Esophagus (tissue), 2 donors: Measurements from ENCODE around the gene MAP7D3. TPM values are rescaled to one million over a fixed set of nuclear protein-coding genes. Genes with fewer than 3 reads are reported as not detected.
A peak's percentile ranks its signal among the peaks of the same experiment; 100 is the strongest.
"Not testable (repeated sequence)": the region's sequence is repeated elsewhere in the genome, so short reads cannot be mapped to it uniquely, and the experiment has no call there.

Source experiments
- H3K27ac ChIP-seq, 2 donors: one replicate each; pipeline ENCODE4 v1.5.1; 2013; ENCODE audit warnings: low read depth in 2 of 2, mild to moderate bottlenecking in 2 of 2, inconsistent platforms in 1 of 2, low read length in 1 of 2, moderate library complexity in 1 of 2
- H3K27me3 ChIP-seq, 2 donors: one replicate each; pipeline ENCODE4 v1.6.1; 2013; ENCODE audit warnings: low read length in 2 of 2, control low read depth in 1 of 2, mild to moderate bottlenecking in 1 of 2; ENCODE audit not compliant: insufficient read depth in 2 of 2, control insufficient read depth in 1 of 2
- H3K36me3 ChIP-seq, 2 donors: one replicate each; pipeline ENCODE4 v1.6.1; 2013; ENCODE audit warnings: low read length in 1 of 2; ENCODE audit not compliant: control insufficient read depth in 2 of 2, insufficient read depth in 2 of 2
- H3K4me1 ChIP-seq, 2 donors: one replicate each; pipeline ENCODE4 v1.6.1; 2013; ENCODE audit warnings: low read length in 1 of 2; ENCODE audit not compliant: control insufficient read depth in 2 of 2, insufficient read depth in 2 of 2
- H3K4me3 ChIP-seq, 2 donors: one replicate each; pipeline ENCODE4 v1.5.1; 2013; ENCODE audit warnings: low read length in 2 of 2, mild to moderate bottlenecking in 2 of 2, low read depth in 1 of 2, moderate library complexity in 1 of 2
- H3K9me3 ChIP-seq, 2 donors: one replicate each; pipeline ENCODE4 v1.6.1; 2013; ENCODE audit warnings: mild to moderate bottlenecking in 2 of 2, low read depth in 1 of 2, low read length in 1 of 2, moderate library complexity in 1 of 2; ENCODE audit not compliant: control insufficient read depth in 2 of 2, insufficient read depth in 1 of 2
- WGBS, 2 donors: extraction: QIAGEN DNeasy Blood & Tissue Kit; methylation state at CpG; one replicate each; pipeline ENCODE4 v1.1.7; 2013; 5-methylcytosine and 5-hydroxymethylcytosine counted together
- polyA plus RNA-seq, 2 donors: library from polyadenylated mRNA; stranded (reverse); fragments of 200-250 nt; gene quantifications; one replicate each; pipeline ENCODE4 v1.2.3, GENCODE V29; 2013
- donor health status: healthy with polysubstance abuse.
- donor health status: Bipolar disorder and iron deficiency.

Gene MAP7D3
- polyA plus RNA-seq, 2 donors = 2.6 TPM

DNA sequence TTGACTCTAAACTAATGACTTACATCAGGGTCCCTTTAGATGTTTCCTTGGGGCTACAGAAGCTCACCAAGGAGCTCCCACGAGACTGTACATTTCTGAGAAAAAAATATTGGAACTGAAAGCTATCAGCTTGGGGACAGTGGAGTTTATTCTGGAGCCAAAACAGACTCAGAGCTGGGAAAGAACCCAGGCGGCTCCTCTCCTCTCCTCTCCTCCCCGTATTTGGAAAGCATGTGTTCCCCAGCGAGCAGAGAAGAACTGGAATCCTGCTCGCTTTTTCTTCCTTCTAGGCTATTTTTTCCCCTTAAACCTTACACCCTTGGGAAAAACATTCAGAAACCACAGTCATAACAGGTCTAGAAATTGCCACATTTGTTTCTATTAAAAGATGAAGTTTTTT, 4.3 kb upstream of the MAP7D3 start:
- no peaks in the 10 kb centered on the region for H3K36me3 ChIP-seq
- H3K4me1 ChIP-seq = no peaks in the 10 kb centered on the region
- H3K27ac ChIP-seq = peak overlapping the region; percentile 8 to 31
- no peaks in the 10 kb centered on the region for H3K9me3 ChIP-seq
- no peak overlapping the region for H3K4me3 ChIP-seq
- H3K27me3 ChIP-seq = peaks cover 0 to 6% of the 10 kb centered on the region in 2 donors
- 50 to 58% methylated on average over 5 of the region's 5 CpGs for WGBS, 2 donors

DNA sequence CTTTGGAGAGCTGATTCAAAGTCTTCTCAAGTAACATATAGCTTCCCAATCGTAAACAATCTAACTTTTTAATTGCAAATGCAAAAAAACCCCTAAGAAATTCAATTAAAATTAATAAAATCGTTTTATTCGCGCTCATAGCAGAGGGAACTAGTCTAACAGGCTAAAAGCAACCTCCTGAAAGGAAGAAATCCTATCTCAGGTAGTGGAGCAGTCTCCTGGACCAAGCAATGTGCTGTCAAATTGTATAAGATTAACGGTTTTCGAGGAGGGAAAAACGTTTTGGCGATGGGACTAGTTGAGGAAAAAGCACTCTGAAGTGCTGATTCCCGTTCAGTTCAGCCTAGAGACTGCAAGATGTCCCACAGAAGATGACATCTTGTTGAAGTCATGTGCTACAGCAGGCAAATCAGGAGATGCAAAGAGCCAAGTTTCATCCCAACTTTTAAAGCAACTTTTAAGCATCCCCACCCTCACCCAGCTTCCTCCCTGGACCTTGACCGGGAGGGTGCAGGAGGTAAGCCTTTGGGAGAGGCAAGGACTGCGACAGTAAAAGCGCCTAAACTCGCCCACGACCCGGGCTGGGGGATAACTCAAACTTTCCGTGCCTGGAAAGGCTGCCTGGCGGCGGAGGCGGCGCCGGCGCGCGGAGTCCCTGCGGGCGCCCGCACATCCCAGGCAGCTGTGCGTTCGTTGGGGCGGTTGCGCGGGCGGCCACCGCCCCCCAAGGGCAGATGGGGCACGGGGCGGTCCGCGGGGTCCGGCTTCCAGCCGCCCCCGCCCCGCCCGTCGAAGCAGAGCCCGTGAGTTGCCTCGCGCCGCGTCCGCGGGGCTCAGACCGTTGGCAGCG, 784 bp downstream of the MAP7D3 start:
- peak overlapping the region in 1 of 2 donors; percentile 23 for H3K27ac ChIP-seq
- H3K4me1 ChIP-seq = no peaks in the 10 kb centered on the region
- 6 to 27% methylated on average over 40 to 53 of the region's 53 CpGs for WGBS, 2 donors
- H3K27me3 ChIP-seq = peaks cover 0 to under 1% of the 10 kb centered on the region in 2 donors
- no peaks in the 10 kb centered on the region for H3K36me3 ChIP-seq
- H3K4me3 ChIP-seq = peak overlapping the region; percentile 54 to 73
- H3K9me3 ChIP-seq = no peaks in the 10 kb centered on the region

DNA sequence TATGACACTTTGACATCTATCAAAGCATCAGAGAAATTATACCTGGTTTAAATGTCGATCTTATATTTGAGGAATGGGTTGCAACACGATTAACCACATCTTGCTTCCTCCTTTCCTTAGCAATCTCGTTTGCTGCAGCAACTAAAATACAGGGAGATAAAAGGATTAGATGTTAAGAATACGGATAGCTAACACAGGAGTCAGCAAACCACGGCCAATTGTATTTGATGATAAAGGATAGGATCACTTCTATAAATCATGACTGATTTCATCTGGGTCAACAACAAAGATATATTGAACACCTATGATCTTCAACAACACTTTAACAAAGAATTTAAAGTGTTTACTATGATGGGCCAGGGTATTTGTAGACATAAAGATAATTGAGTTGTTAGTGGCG, 5.0 kb downstream of the MAP7D3 start:
- H3K4me1 ChIP-seq = no peaks in the 10 kb centered on the region
- H3K27ac ChIP-seq = no peak overlapping the region
- H3K36me3 ChIP-seq = no peaks in the 10 kb centered on the region
- no peaks in the 10 kb centered on the region for H3K27me3 ChIP-seq
- H3K4me3 ChIP-seq = no peak overlapping the region
- WGBS, 2 donors = 63 to 76% methylated on average over 6 of the region's 6 CpGs
- H3K9me3 ChIP-seq = no peaks in the 10 kb centered on the region

DNA sequence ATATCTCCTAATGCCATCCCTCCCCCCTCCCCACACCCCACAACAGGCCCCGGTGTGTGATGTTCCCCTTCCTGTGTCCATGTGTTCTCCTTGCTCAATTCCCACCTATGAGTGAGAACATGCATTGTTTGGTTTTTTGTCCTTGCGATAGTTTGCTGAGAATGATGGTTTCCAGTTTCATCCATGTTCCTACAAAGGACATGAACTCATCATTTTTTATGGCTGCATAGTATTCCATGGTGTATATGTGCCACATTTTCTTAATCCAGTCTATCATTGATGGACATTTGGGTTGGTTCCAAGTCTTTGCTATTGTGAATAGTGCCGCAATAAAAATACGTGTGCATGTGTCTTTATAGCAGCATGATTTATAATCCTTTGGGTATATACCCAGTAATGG, 13.4 kb downstream of the MAP7D3 start:
- H3K27ac ChIP-seq, H3K4me1 ChIP-seq, H3K27me3 ChIP-seq, H3K36me3 ChIP-seq, H3K4me3 ChIP-seq, H3K9me3 ChIP-seq: not testable (repeated sequence)
- WGBS, 2 donors = 85 to 96% methylated on average over 2 of the region's 4 CpGs

DNA sequence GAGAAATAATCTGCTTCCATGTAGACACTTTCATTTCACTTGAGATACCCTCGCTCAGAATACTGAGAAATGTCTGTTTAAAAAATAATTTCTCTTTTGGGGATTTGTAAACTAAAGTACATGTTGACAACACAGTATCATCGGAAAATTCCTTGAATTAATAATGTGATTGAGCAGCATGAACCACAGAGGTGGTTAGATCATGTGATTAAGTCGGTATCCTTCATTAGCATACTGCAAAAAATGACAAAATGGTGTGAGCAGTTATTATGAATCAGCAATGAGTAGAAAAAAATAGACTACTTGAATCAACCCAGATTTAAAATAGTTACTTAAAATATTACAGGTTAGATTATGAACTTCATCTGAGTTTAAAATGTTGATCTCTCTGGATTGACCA, 14.1 kb downstream of the MAP7D3 start:
- Histone ChIP-seq H3K27me3 (no peaks in the 10 kb centered on the region), H3K4me1 (no peaks in the 10 kb centered on the region), H3K4me3 (no peak overlapping the region), H3K9me3 (no peaks in the 10 kb centered on the region), H3K36me3 (no peaks in the 10 kb centered on the region), H3K27ac (no peak overlapping the region)
- 59 to 86% methylated on average over 3 of the region's 3 CpGs for WGBS, 2 donors

DNA sequence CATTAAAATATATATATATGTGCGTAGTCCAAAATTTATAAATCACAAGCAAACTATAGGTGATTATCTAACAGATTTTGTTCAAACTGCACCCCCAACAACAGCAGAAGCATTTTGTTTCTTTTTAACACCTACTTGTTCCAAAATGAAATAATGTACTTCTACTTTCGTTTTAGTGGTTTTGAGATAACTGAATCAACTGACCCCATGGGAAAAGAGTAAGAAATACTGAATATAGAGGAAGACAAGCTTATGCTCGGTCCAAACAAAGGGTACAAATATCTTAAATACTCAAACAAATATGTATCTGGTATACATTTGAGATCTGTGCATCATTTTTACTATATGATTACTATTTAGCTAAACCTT, 22.4 kb downstream of the MAP7D3 start:
- H3K4me1 ChIP-seq = no peaks in the 10 kb centered on the region
- peaks cover 0 to 3% of the 10 kb centered on the region in 2 donors for H3K36me3 ChIP-seq
- no peak overlapping the region for H3K4me3 ChIP-seq
- H3K27ac ChIP-seq = no peak overlapping the region
- H3K9me3 ChIP-seq = no peaks in the 10 kb centered on the region
- WGBS, 2 donors = 71 to 77% methylated on average over 3 of the region's 3 CpGs
- no peaks in the 10 kb centered on the region for H3K27me3 ChIP-seq

GRCh38 chrX:136227948-136228838, 23.0 kb downstream of the MAP7D3 start:
- Histone ChIP-seq H3K27ac (no peak overlapping the region), H3K4me3 (no peak overlapping the region), H3K9me3 (no peaks in the 10 kb centered on the region), H3K36me3 (peaks cover 0 to 3% of the 10 kb centered on the region in 2 donors), H3K27me3 (no peaks in the 10 kb centered on the region), H3K4me1 (no peaks in the 10 kb centered on the region)
- WGBS, 2 donors = 74 to 81% methylated on average over 8 of the region's 8 CpGs

DNA sequence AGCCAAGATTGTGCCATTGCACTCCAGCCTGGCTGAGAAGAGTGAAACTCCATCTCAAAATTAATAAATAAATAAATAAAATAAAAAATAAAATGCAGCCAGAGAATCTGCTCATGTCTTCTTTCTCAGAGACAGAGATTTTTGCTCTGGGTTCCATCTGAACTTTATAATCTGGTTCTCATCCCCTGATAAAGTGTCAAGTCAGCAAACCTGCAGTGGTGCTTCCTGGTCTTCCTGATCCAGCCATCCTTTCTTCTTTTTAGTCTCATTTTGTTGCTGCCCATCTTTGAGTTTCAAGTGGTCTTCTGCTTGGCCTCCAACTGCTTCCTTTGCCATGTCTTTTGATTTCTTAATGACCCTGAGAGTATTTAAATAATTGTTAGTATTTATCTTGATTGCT, 24.1 kb downstream of the MAP7D3 start:
- no peaks in the 10 kb centered on the region for H3K4me1 ChIP-seq
- peaks cover 0 to 3% of the 10 kb centered on the region in 2 donors for H3K36me3 ChIP-seq
- H3K27me3 ChIP-seq = no peaks in the 10 kb centered on the region
- H3K9me3 ChIP-seq = no peaks in the 10 kb centered on the region
- H3K27ac ChIP-seq = no peak overlapping the region
- no peak overlapping the region for H3K4me3 ChIP-seq

GRCh38 chrX:136221851-136222513, 29.2 kb downstream of the MAP7D3 start:
- 87 to 97% methylated on average over 3 of the region's 3 CpGs for WGBS, 2 donors
- no peak overlapping the region for H3K27ac ChIP-seq
- H3K4me3 ChIP-seq = no peak overlapping the region
- H3K9me3 ChIP-seq = no peaks in the 10 kb centered on the region
- no peaks in the 10 kb centered on the region for H3K4me1 ChIP-seq
- no peaks in the 10 kb centered on the region for H3K27me3 ChIP-seq
- peaks cover 0 to 4% of the 10 kb centered on the region in 2 donors for H3K36me3 ChIP-seq
